GM12865 (cell line): ENCODE results near the gene SLC24A3.

Experiments used
- DNase-seq: peaks from one replicate; pipeline ENCODE4 v3.0.0; 2010; ENCODE audit warnings: low read depth
- H3K4me3 ChIP-seq: 2 replicates; pipeline ENCODE4 v1.5.1; 2011; ENCODE audit warnings: mild to moderate bottlenecking, low read depth, low read length, control low read depth
- TF ChIP-seq, protein P1 (sequence below): IDR thresholded peaks from 2 replicates; pipeline ENCODE4 v1.5.1; 2011; ENCODE audit warnings: low read length, control low read depth, low read depth, inconsistent platforms; ENCODE audit not compliant: insufficient read depth; ENCODE audit errors: missing control alignments

Gene SLC24A3

DNA sequence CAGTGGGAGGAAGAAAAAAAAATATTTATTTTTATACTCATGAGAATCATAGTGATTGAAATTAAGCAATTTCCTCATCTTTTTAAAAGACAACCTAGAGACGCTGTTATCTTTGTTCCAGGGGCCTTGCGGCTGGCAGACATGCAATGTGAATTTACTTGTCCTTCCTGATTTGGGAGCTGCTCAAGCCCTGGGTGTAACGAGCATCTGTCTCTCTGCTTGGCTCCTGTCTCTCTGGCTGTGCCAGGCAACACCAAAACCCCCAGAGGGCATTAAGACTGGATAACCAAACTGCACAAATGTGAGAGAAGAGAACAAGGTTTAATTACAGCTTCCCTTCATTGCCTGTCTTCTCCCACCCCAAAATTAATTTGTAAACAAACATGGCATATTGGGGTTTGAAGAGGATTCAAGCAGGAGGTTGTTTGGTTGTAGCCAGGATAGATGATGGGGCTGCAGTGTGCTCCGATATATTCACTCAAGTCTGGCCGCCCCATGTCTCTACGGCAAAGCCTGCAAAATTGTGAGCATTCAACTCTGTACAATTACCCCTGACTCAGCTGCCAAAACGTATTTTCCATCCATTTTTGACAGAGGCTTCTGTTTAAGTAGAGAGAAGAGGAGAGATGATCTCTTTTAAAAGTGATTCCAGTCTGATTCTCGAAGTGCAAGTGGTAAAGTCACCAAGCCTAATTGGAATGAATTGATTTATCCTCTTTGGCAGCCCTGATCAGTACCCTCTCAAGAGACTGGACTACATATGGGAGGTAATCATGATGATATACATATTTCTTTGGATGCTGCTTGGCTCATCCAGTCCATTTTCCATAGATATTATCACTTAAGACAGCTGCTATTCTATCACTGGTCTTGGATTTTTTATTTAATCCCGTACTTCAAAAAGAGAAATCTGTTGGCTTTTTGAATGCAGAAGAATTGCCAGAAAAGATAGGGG, 170.2 kb downstream of the SLC24A3 start:
- TF ChIP-seq, protein P1, sequence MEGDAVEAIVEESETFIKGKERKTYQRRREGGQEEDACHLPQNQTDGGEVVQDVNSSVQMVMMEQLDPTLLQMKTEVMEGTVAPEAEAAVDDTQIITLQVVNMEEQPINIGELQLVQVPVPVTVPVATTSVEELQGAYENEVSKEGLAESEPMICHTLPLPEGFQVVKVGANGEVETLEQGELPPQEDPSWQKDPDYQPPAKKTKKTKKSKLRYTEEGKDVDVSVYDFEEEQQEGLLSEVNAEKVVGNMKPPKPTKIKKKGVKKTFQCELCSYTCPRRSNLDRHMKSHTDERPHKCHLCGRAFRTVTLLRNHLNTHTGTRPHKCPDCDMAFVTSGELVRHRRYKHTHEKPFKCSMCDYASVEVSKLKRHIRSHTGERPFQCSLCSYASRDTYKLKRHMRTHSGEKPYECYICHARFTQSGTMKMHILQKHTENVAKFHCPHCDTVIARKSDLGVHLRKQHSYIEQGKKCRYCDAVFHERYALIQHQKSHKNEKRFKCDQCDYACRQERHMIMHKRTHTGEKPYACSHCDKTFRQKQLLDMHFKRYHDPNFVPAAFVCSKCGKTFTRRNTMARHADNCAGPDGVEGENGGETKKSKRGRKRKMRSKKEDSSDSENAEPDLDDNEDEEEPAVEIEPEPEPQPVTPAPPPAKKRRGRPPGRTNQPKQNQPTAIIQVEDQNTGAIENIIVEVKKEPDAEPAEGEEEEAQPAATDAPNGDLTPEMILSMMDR: no peak
- DNase-seq: no peak
- H3K4me3 ChIP-seq: no peak overlapping the region

DNA sequence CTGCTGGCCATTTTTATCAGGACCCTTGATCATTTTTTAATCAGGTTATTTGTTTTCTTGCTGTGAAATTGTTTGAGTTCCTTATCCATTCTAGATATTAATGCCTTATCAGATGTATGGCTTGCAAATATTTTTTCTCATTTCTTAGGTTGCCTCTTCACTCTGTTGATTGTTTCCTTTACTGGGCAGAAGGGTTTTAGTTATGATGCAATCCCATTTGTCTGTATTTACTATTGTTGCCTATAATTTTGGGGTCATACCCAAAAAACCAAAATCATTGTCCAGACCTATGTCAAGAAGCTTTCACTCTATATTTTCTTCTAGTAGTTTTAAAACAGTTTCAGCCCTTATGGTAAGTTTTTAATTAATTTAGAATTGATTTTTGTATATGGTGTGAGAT, 172.5 kb downstream of the SLC24A3 start:
- no peak overlapping the region for H3K4me3 ChIP-seq
- TF ChIP-seq, protein P1: no peak
- no peak for DNase-seq

DNA sequence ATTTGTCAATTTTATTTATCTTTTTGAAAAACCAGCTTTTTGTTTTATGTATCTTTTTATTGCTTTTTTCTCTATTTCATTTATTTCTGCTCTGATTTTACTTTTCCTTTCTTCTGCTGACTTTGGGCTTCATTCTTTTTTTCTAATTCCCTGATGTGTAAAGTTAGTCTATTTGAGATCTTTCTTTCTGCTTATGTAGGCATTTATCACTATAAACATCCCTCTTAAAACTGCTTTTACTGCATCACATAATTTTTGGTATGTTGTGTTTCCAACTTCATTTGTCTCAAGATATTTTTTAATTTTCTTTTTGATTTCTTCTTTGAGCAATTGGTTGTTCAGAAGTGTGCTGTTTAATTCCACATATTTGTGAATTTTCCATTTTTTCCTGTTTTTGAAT, 174.8 kb downstream of the SLC24A3 start:
- TF ChIP-seq, protein P1: no peak
- DNase-seq: no peak

DNA sequence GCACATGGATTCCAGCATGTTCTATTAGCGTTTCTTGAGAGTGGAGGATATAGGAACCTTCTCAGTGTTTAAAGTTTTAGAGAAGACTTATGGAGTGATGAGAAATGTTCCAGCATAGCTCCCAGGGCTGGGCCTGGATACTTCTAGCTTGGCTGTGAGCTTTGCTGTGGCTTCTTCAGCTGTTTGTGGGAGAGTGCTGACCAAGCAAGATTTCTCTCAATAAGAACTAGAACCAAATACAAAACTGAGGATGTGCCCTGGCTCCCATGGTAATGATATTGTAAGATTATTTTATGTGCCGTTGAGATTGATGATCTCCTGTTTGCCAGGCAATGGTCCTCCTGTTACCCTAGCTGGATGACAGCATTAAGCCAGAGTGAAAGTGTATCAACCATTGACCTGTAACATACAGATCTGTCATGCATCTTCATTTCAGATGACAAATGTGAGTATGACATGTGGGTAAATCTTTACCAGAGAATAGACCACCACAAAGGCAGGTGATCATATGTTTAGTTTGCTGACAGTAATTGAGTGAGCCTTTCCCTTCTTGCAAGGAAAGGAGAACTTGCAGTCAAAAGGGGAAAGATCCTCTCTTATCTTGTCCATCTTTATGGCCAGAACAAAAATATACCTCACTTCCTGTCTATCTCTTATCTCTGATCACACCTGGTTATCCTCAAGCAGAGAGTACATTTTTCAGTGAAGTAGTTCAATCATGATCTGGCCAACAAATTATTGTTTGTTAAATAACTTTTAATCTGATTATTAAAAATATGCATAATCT, 180.1 kb downstream of the SLC24A3 start:
- DNase-seq: no peak
- TF ChIP-seq, protein P1: no peak
- H3K4me3 ChIP-seq: no peak overlapping the region

More for the DNA sequence above, 174.8 kb downstream of the SLC24A3 start:
- no peak overlapping the region for H3K4me3 ChIP-seq

DNA sequence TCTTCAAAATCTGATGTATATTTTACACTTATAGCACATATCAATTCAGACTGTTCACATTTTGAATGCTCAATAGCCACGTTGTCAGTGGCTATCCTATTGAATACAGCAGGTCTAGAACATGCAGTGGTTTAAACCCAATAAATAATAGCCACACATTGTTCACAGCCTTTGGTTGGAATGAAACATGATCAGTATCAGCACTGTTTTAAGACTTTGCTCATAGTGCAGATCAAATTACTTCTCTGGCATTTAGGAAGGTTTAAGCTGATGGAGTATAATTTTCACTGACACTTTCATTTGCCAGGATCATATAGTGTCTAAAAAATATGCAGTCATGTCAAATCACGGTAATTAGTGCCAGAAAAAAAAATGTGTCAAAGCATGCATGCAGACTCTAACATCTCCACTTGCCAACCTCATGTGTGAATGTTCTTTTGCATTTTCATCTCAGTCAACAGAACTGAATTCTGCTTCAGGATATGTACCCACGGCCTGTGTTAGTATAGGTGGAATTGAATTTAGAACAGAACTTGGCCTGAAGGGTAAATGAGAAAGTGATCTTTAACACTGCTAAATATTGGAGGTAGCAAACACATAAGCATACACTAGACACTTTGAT, 184.1 kb downstream of the SLC24A3 start:
- TF ChIP-seq, protein P1: no peak
- DNase-seq: no peak
- H3K4me3 ChIP-seq: no peak overlapping the region

DNA sequence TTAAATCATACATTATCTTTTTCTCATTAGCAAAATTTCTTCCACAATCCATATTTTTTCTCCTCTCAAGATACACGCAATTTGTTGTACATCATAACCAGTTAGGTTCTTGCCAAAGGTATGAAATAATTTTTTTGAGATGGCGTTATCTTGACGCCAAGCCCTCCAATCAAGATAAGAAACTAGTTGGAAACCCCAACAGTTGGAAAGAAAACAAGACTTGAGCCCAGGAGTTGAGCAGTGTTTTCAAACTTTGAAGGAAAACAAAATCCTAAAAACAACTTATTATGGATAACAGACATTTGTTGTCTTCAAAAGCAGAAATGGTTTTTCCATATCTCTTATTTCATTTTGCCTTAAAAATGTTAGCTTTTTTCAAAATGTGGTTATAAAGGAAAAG, 184.8 kb downstream of the SLC24A3 start:
- H3K4me3 ChIP-seq: no peak overlapping the region
- DNase-seq: no peak
- TF ChIP-seq, protein P1: no peak
